ENCODE results near the gene RGS8.

GRCh38 chr1:182687361-182687760, 3.0 kb upstream of the RGS8 start:
- TF ChIP-seq, protein P1, sequence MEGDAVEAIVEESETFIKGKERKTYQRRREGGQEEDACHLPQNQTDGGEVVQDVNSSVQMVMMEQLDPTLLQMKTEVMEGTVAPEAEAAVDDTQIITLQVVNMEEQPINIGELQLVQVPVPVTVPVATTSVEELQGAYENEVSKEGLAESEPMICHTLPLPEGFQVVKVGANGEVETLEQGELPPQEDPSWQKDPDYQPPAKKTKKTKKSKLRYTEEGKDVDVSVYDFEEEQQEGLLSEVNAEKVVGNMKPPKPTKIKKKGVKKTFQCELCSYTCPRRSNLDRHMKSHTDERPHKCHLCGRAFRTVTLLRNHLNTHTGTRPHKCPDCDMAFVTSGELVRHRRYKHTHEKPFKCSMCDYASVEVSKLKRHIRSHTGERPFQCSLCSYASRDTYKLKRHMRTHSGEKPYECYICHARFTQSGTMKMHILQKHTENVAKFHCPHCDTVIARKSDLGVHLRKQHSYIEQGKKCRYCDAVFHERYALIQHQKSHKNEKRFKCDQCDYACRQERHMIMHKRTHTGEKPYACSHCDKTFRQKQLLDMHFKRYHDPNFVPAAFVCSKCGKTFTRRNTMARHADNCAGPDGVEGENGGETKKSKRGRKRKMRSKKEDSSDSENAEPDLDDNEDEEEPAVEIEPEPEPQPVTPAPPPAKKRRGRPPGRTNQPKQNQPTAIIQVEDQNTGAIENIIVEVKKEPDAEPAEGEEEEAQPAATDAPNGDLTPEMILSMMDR (IDR thresholded peaks at IDR 0.05) = no peak
- TF ChIP-seq POLR2A (IDR thresholded peaks at IDR 0.05) (no peak), EP300 (IDR thresholded peaks at IDR 0.05) (no peak)
